GM23338 (cell line): Measurements from ENCODE around the gene MAN1C1. TPM values are rescaled to one million over a fixed set of nuclear protein-coding genes. Genes with fewer than 3 reads are reported as not detected.

ENCODE experiments used
- ATAC-seq: fragments of 200-7000 bp; cut with Tn5 transposase; 3 replicates; pipeline ENCODE4 v1.9.1; 2020
- DNase-seq: peaks from one replicate; pipeline ENCODE4 v3.0.0-alpha.2; 2015; ENCODE audit warnings: low spot score
- H2AFZ ChIP-seq: fragments of 200-600 bp; sonication (generic); 2 replicates; pipeline ENCODE4 v1.8.0; 2016; ENCODE audit warnings: antibody characterized with exemption, mild to moderate bottlenecking, moderate library complexity
- H3F3A ChIP-seq: fragments of 200-600 bp; sonication (generic); replicated peaks from 2 replicates; pipeline ENCODE4 v1.8.0; 2017; ENCODE audit warnings: antibody characterized with exemption, mixed run types, low read depth
- H3K27ac ChIP-seq: fragments of 200-600 bp; sonication (generic); 2 replicates; pipeline ENCODE4 v1.6.1; 2016; ENCODE audit warnings: low read depth
- H3K27me3 ChIP-seq: fragments of 200-600 bp; sonication (generic); 2 replicates; pipeline ENCODE4 v1.8.0; 2016; ENCODE audit warnings: mild to moderate bottlenecking, mixed run types, moderate library complexity; ENCODE audit not compliant: insufficient read depth
- H3K36me3 ChIP-seq: fragments of 200-600 bp; sonication (generic); 2 replicates; pipeline ENCODE4 v1.8.0; 2016; ENCODE audit warnings: mild to moderate bottlenecking; ENCODE audit not compliant: insufficient read depth
- H3K4me1 ChIP-seq: fragments of 200-600 bp; sonication (generic); 2 replicates; pipeline ENCODE4 v1.8.0; 2016; ENCODE audit warnings: mild to moderate bottlenecking, moderate library complexity; ENCODE audit not compliant: insufficient read depth
- H3K4me2 ChIP-seq: fragments of 200-600 bp; sonication (generic); 2 replicates; pipeline ENCODE4 v1.7.1; 2017; ENCODE audit warnings: mixed run types
- H3K4me3 ChIP-seq: fragments of 200-600 bp; sonication (generic); 2 replicates; pipeline ENCODE4 v1.6.1; 2016; ENCODE audit warnings: mixed run types
- H3K79me2 ChIP-seq: fragments of 200-600 bp; sonication (generic); replicated peaks from 2 replicates; pipeline ENCODE4 v1.8.0; 2017; ENCODE audit warnings: mild to moderate bottlenecking; ENCODE audit not compliant: insufficient read depth
- H3K9me2 ChIP-seq: fragments of 200-600 bp; sonication (generic); 2 replicates; pipeline ENCODE4 v1.8.0; 2017; ENCODE audit not compliant: insufficient read depth
- H4K20me1 ChIP-seq: fragments of 200-600 bp; sonication (generic); replicated peaks from 2 replicates; pipeline ENCODE4 v1.8.0; 2017; ENCODE audit warnings: mild to moderate bottlenecking; ENCODE audit not compliant: insufficient read depth
- H3K27ac Mint-ChIP-seq: 2 replicates; pipeline ENCODE4 v1.8.0; 2020; ENCODE audit warnings: inconsistent platforms, mild to moderate bottlenecking, moderate library complexity, mixed read lengths
- H3K27me3 Mint-ChIP-seq: 3 replicates; pipeline ENCODE4 v1.8.0; 2022; ENCODE audit warnings: low read depth, mild to moderate bottlenecking, moderate library complexity, mixed read lengths, inconsistent platforms; ENCODE audit not compliant: insufficient read depth, poor library complexity
- H3K36me3 Mint-ChIP-seq: 3 replicates; pipeline ENCODE4 v1.8.0; 2021; ENCODE audit warnings: low read depth, mild to moderate bottlenecking, inconsistent platforms, moderate library complexity, mixed read lengths
- H3K4me1 Mint-ChIP-seq: 3 replicates; pipeline ENCODE4 v1.8.0; 2020; ENCODE audit warnings: mild to moderate bottlenecking, inconsistent platforms, mixed read lengths
- H3K4me3 Mint-ChIP-seq: 3 replicates; pipeline ENCODE4 v1.8.0; 2021; ENCODE audit warnings: moderate library complexity, mild to moderate bottlenecking, inconsistent platforms, mixed read lengths
- H3K9me3 Mint-ChIP-seq: 3 replicates; pipeline ENCODE4 v1.8.0; 2020; ENCODE audit warnings: moderate library complexity, mild to moderate bottlenecking, inconsistent platforms, mixed read lengths
- CREB1 ChIP-seq: fragments of 250-450 bp; sonication (Bioruptor Pico); IDR thresholded peaks from 2 replicates; pipeline ENCODE4 v1.5.0; 2020; ENCODE audit warnings: low read depth, mild to moderate bottlenecking, moderate library complexity
- EZH2 ChIP-seq: fragments of 200-600 bp; sonication (generic); IDR thresholded peaks from one replicate; pipeline ENCODE4 v1.8.0; 2017; ENCODE audit warnings: antibody characterized with exemption, mild to moderate bottlenecking, low read depth; ENCODE audit not compliant: unreplicated experiment
- EZH2phosphoT487 ChIP-seq: fragments of 200-600 bp; sonication (generic); IDR thresholded peaks from one replicate; pipeline ENCODE4 v1.8.1; 2018; ENCODE audit warnings: antibody characterized with exemption; ENCODE audit not compliant: unreplicated experiment
- POLR2AphosphoS5 ChIP-seq: IDR thresholded peaks from 2 replicates; pipeline ENCODE4 v1.6.1; 2016; ENCODE audit warnings: antibody characterized with exemption, low read depth
- ZNF114 ChIP-seq: fragments of 250-450 bp; sonication (Bioruptor Pico); IDR thresholded peaks from 2 replicates; pipeline ENCODE4 v1.5.0; 2020; ENCODE audit warnings: mild to moderate bottlenecking, moderate library complexity
- ZNF331 ChIP-seq: fragments of 250-450 bp; sonication (Bioruptor Pico); IDR thresholded peaks from 2 replicates; pipeline ENCODE4 v1.5.0; 2020; ENCODE audit warnings: low read depth, mild to moderate bottlenecking, moderate library complexity
- polyA plus RNA-seq: library from polyadenylated mRNA; unstranded; fragments of >200 nt; fragmentation: Nextera tagmentation; extraction: Ambion mirVana; gene quantifications from 2 replicates; pipeline ENCODE4 v1.2.1, GENCODE V29; 2016
- total RNA-seq: library from RNA; depleted of rRNA; stranded (reverse); fragments of >200 nt; shearing (Covaris generic); gene quantifications from 2 replicates; pipeline ENCODE4 v1.2.3, GENCODE V29; 2014
- TF ChIP-seq, protein P1 (sequence below): fragments of 250-450 bp; sonication (Bioruptor Pico); IDR thresholded peaks from 2 replicates; pipeline ENCODE4 v1.5.0; 2020; ENCODE audit warnings: mild to moderate bottlenecking, moderate library complexity
- TF ChIP-seq, protein P2 (sequence below), 2 experiments: fragments of 200-600 bp in 1 of 2; sonication (generic) in 1 of 2; conservative IDR thresholded peaks; 2 replicates each; pipeline versions ENCODE4 v1.5.1 to v1.6.1; 2016 to 2017; ENCODE audit warnings: antibody characterized with exemption in 2 of 2, low read depth in 2 of 2, mild to moderate bottlenecking in 2 of 2, moderate library complexity in 1 of 2

MAN1C1 gene
- total and polyA plus RNA-seq, 2 experiments from 2014 or later: 5.4 to 13.6 TPM

DNA sequence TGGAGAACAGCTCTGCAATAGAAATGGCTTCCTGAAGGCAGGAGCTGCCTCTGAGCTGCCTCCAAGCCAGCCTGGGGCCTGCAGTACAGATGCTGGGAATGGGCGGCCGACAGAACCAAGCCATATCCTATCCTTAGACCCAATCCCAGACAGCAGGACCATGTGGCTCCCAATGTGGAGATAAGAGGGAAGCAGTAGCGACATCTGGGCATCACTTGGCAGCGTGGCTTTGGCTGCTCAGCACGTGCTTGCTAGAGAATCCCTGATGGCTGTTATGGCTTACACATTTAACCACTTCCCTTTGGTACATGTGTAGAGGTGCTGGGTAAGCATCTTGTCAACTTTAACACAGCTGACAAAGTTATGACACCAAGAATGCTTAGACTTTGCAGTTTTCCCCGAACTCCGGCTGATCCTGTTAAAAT is 87.7 kb downstream of the MAN1C1 start (continued):
- TF ChIP-seq, protein P1, sequence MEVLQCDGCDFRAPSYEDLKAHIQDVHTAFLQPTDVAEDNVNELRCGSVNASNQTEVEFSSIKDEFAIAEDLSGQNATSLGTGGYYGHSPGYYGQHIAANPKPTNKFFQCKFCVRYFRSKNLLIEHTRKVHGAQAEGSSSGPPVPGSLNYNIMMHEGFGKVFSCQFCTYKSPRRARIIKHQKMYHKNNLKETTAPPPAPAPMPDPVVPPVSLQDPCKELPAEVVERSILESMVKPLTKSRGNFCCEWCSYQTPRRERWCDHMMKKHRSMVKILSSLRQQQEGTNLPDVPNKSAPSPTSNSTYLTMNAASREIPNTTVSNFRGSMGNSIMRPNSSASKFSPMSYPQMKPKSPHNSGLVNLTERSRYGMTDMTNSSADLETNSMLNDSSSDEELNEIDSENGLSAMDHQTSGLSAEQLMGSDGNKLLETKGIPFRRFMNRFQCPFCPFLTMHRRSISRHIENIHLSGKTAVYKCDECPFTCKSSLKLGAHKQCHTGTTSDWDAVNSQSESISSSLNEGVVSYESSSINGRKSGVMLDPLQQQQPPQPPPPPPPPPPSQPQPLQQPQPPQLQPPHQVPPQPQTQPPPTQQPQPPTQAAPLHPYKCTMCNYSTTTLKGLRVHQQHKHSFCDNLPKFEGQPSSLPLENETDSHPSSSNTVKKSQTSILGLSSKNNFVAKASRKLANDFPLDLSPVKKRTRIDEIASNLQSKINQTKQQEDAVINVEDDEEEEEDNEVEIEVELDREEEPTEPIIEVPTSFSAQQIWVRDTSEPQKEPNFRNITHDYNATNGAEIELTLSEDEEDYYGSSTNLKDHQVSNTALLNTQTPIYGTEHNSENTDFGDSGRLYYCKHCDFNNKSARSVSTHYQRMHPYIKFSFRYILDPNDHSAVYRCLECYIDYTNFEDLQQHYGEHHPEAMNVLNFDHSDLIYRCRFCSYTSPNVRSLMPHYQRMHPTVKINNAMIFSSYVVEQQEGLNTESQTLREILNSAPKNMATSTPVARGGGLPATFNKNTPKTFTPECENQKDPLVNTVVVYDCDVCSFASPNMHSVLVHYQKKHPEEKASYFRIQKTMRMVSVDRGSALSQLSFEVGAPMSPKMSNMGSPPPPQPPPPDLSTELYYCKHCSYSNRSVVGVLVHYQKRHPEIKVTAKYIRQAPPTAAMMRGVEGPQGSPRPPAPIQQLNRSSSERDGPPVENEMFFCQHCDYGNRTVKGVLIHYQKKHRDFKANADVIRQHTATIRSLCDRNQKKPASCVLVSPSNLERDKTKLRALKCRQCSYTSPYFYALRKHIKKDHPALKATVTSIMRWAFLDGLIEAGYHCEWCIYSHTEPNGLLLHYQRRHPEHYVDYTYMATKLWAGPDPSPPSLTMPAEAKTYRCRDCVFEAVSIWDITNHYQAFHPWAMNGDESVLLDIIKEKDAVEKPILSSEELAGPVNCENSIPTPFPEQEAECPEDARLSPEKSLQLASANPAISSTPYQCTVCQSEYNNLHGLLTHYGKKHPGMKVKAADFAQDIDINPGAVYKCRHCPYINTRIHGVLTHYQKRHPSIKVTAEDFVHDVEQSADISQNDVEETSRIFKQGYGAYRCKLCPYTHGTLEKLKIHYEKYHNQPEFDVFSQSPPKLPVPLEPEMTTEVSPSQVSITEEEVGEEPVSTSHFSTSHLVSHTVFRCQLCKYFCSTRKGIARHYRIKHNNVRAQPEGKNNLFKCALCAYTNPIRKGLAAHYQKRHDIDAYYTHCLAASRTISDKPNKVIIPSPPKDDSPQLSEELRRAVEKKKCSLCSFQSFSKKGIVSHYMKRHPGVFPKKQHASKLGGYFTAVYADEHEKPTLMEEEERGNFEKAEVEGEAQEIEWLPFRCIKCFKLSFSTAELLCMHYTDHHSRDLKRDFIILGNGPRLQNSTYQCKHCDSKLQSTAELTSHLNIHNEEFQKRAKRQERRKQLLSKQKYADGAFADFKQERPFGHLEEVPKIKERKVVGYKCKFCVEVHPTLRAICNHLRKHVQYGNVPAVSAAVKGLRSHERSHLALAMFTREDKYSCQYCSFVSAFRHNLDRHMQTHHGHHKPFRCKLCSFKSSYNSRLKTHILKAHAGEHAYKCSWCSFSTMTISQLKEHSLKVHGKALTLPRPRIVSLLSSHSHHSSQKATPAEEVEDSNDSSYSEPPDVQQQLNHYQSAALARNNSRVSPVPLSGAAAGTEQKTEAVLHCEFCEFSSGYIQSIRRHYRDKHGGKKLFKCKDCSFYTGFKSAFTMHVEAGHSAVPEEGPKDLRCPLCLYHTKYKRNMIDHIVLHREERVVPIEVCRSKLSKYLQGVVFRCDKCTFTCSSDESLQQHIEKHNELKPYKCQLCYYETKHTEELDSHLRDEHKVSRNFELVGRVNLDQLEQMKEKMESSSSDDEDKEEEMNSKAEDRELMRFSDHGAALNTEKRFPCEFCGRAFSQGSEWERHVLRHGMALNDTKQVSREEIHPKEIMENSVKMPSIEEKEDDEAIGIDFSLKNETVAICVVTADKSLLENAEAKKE (CRISPR knock-in tag): no peak
- TF ChIP-seq POLR2AphosphoS5: no peak
- no peak for TF ChIP-seq EZH2
- no peak for TF ChIP-seq ZNF331

DNA sequence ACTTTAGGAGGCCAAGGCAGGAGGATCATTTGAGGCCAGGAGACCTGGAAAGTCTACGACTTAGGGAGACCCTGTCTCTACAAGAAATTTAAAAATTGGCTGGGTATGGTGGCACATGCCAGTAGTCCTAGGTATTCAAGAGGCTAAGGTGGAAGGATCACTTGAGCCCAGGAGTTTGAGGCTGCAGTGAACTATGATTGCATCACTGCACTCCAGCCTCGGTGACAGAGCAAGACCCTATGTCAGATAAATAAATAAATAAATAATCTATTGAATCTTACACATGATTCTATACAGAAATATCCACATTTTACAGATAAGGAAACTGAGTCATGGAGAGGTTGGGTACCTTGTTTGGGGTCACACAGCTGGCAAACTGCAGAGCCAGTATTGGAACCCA is 89.1 kb downstream of the MAN1C1 start:
- no peak for ATAC-seq
- H3K36me3 Mint-ChIP-seq: no peaks in the 10 kb centered on the region
- Histone ChIP-seq H3K27ac (no peak overlapping the region), H3K27me3 (no peaks in the 10 kb centered on the region), H3K4me1 (peaks cover 47% of the 10 kb centered on the region), H3K36me3 (no peaks in the 10 kb centered on the region), H3K4me3 (no peak overlapping the region), H2AFZ (no peak overlapping the region), H4K20me1 (no peaks in the 10 kb centered on the region), H3K4me2 (no peak overlapping the region), H3K9me2 (0 out of 2 replicates have a peak, but pooled peaks cover under 1% of the 10 kb centered on the region), H3K79me2 (no peaks in the 10 kb centered on the region), H3F3A (0 out of 2 replicates have a peak, but pooled peaks cover 3% of the 10 kb centered on the region)
- H3K4me1 Mint-ChIP-seq: peaks cover 68% of the 10 kb centered on the region
- DNase-seq: no peak
- no peaks in the 10 kb centered on the region; the same call in 1 of the 3 replicates for H3K9me3 Mint-ChIP-seq
- peaks cover 5% of the 10 kb centered on the region for H3K27me3 Mint-ChIP-seq
- H3K27ac Mint-ChIP-seq: no peak overlapping the region
- no peak overlapping the region for H3K4me3 Mint-ChIP-seq
- TF ChIP-seq, protein P2, sequence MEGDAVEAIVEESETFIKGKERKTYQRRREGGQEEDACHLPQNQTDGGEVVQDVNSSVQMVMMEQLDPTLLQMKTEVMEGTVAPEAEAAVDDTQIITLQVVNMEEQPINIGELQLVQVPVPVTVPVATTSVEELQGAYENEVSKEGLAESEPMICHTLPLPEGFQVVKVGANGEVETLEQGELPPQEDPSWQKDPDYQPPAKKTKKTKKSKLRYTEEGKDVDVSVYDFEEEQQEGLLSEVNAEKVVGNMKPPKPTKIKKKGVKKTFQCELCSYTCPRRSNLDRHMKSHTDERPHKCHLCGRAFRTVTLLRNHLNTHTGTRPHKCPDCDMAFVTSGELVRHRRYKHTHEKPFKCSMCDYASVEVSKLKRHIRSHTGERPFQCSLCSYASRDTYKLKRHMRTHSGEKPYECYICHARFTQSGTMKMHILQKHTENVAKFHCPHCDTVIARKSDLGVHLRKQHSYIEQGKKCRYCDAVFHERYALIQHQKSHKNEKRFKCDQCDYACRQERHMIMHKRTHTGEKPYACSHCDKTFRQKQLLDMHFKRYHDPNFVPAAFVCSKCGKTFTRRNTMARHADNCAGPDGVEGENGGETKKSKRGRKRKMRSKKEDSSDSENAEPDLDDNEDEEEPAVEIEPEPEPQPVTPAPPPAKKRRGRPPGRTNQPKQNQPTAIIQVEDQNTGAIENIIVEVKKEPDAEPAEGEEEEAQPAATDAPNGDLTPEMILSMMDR (conservative IDR thresholded peaks at IDR 0.05; ENCODE audit: low read depth in 2 of 2): no peak
- TF ChIP-seq EZH2: no peak
- TF ChIP-seq EZH2phosphoT487: no peak
- TF ChIP-seq ZNF114 (CRISPR knock-in tag): no peak
- TF ChIP-seq, protein P1 (CRISPR knock-in tag): no peak
- TF ChIP-seq CREB1 (CRISPR knock-in tag): no peak
- no peak for TF ChIP-seq POLR2AphosphoS5
